Rectal smooth muscle tissue (tissue), 1 donor: ENCODE data around the gene GDA.

Experiments
- H3K27ac ChIP-seq: one replicate; pipeline ENCODE4 v1.7.0; 2013; ENCODE audit warnings: low read depth, low read length, inconsistent platforms
- H3K27me3 ChIP-seq: one replicate; pipeline ENCODE4 v1.7.0; 2013; ENCODE audit warnings: low read length; ENCODE audit not compliant: control insufficient read depth, insufficient read depth
- H3K36me3 ChIP-seq: one replicate; pipeline ENCODE4 v1.7.0; 2013; ENCODE audit warnings: low read length; ENCODE audit not compliant: control insufficient read depth, insufficient read depth
- H3K4me1 ChIP-seq: one replicate; pipeline ENCODE4 v1.7.0; 2013; ENCODE audit warnings: low read length; ENCODE audit not compliant: control insufficient read depth, insufficient read depth
- H3K4me3 ChIP-seq: one replicate; pipeline ENCODE4 v1.7.0; 2013; ENCODE audit warnings: low read length
- H3K9ac ChIP-seq: one replicate; pipeline ENCODE4 v1.7.0; 2013; ENCODE audit warnings: low read length

Gene GDA

GRCh38 chr9:72297516-72297915, 148.3 kb downstream of the GDA start:
- H3K27me3 ChIP-seq = no peaks in the 10 kb centered on the region
- H3K27ac ChIP-seq = no peak overlapping the region
- H3K36me3 ChIP-seq = no peaks in the 10 kb centered on the region
- H3K4me3 ChIP-seq = no peak overlapping the region
- no peak overlapping the region for H3K9ac ChIP-seq
- H3K4me1 ChIP-seq = peaks cover 6% of the 10 kb centered on the region

- no peaks in the 10 kb centered on the region for H3K27me3 ChIP-seq
- H3K4me1 ChIP-seq = no peaks in the 10 kb centered on the region
- no peaks in the 10 kb centered on the region for H3K36me3 ChIP-seq
- no peak overlapping the region for H3K9ac ChIP-seq
- no peak overlapping the region for H3K27ac ChIP-seq
- H3K4me3 ChIP-seq = no peak overlapping the region
Observed at GRCh38 chr9:72299017-72299603, 149.9 kb downstream of the GDA start.

- H3K4me1 ChIP-seq = peaks cover 8% of the 10 kb centered on the region
- H3K4me3 ChIP-seq = no peak overlapping the region
- no peaks in the 10 kb centered on the region for H3K36me3 ChIP-seq
- H3K27ac ChIP-seq = no peak overlapping the region
- no peak overlapping the region for H3K9ac ChIP-seq
- H3K27me3 ChIP-seq = no peaks in the 10 kb centered on the region
Observed at GRCh38 chr9:72300873-72301272, 151.6 kb downstream of the GDA start.
